PC-3 (cell line): Measurements from ENCODE around the gene KSR1. TPM values are rescaled to one million over a fixed set of nuclear protein-coding genes. Genes with fewer than 3 reads are reported as not detected.

Source experiments
- ATAC-seq: fragments of 200-7000 bp; cut with Tn5 transposase; 2 replicates; pipeline ENCODE4 v1.9.1; 2020; ENCODE audit warnings: mild to moderate bottlenecking, moderate library complexity
- BruUV-seq: library from RNA; stranded (reverse); fragments of 400-500 nt; replicated peaks from 2 replicates; lab custom pipeline; 2021; lab: Mats Ljungman, UMichigan
- CTCF ChIA-PET: fragments of 300-600 bp; sonication (Branson Sonifier 250); formaldehyde crosslinking; loops from one replicate; lab custom pipeline; 2022; ENCODE audit warnings: antibody characterized with exemption; lab: Charles Lee
- POLR2A ChIA-PET: fragments of 300-600 bp; sonication (Branson Sonifier 250); formaldehyde crosslinking; loops from one replicate; lab custom pipeline; 2022; ENCODE audit warnings: antibody characterized with exemption; ENCODE audit not compliant: unreplicated experiment; lab: Charles Lee
- DNase-seq: peaks from one replicate; pipeline ENCODE4 v3.0.0-alpha.2; 2015
- H2AFZ ChIP-seq: fragments of 300-600 bp; sonication (generic); 2 replicates; pipeline ENCODE4 v1.6.0; 2016; ENCODE audit warnings: antibody characterized with exemption, low read length
- H3F3A ChIP-seq: fragments of 300-600 bp; sonication (generic); one replicate; pipeline ENCODE4 v1.6.0; 2017; ENCODE audit warnings: antibody characterized with exemption, low read length, control low read depth, mild to moderate bottlenecking; ENCODE audit not compliant: unreplicated experiment
- H3K27ac ChIP-seq: fragments of 300-600 bp; sonication (generic); 2 replicates; pipeline ENCODE4 v1.5.1; 2016; ENCODE audit warnings: mild to moderate bottlenecking, low read length
- H3K27me3 ChIP-seq: fragments of 300-600 bp; sonication (generic); 2 replicates; pipeline ENCODE4 v1.6.1; 2016; ENCODE audit warnings: low read length, mixed read lengths
- H3K36me3 ChIP-seq: fragments of 300-600 bp; sonication (generic); 2 replicates; pipeline ENCODE4 v1.6.1; 2016; ENCODE audit warnings: low read depth, mixed run types, low read length, mixed read lengths
- H3K4me1 ChIP-seq: fragments of 300-600 bp; sonication (generic); 2 replicates; pipeline ENCODE4 v1.5.1; 2016; ENCODE audit warnings: low read length; ENCODE audit not compliant: insufficient read depth
- H3K4me2 ChIP-seq: fragments of 300-600 bp; sonication (generic); 2 replicates; pipeline ENCODE4 v1.6.0; 2016; ENCODE audit warnings: low read length
- H3K4me3 ChIP-seq: fragments of 300-600 bp; sonication (generic); 2 replicates; pipeline ENCODE4 v1.5.1; 2016; ENCODE audit warnings: mild to moderate bottlenecking, low read length, mixed read lengths
- H3K79me2 ChIP-seq: fragments of 300-600 bp; sonication (generic); 2 replicates; pipeline ENCODE4 v1.6.1; 2017; ENCODE audit warnings: low read length, mixed read lengths
- H3K9ac ChIP-seq: fragments of 300-600 bp; sonication (generic); 2 replicates; pipeline ENCODE4 v1.6.0; 2016; ENCODE audit warnings: mild to moderate bottlenecking, low read length
- H3K9me2 ChIP-seq: fragments of 300-600 bp; sonication (generic); replicated peaks from 2 replicates; pipeline ENCODE4 v1.6.1; 2016; ENCODE audit warnings: mixed run types, low read length, mixed read lengths
- H3K9me3 ChIP-seq: fragments of 300-600 bp; sonication (generic); 2 replicates; pipeline ENCODE4 v1.6.1; 2016; ENCODE audit warnings: low read length, mixed read lengths
- H4K20me1 ChIP-seq: fragments of 300-600 bp; sonication (generic); 2 replicates; pipeline ENCODE4 v1.6.1; 2016; ENCODE audit warnings: low read length, mixed read lengths
- EZH2 ChIP-seq: fragments of 300-600 bp; sonication (generic); IDR thresholded peaks from one replicate; pipeline ENCODE4 v1.6.1; 2017; ENCODE audit warnings: antibody characterized with exemption, mild to moderate bottlenecking, low read length; ENCODE audit not compliant: unreplicated experiment
- EZH2phosphoT487 ChIP-seq: fragments of 300-600 bp; sonication (generic); IDR thresholded peaks from 2 replicates; pipeline ENCODE4 v1.6.1; 2018; ENCODE audit warnings: mild to moderate bottlenecking, antibody characterized with exemption, low read length, borderline replicate concordance
- intact Hi-C: fragments of 100-400 bp; cut with micrococcal nuclease; formaldehyde crosslinking; loops from 2 replicates; pipeline ENCODE4 v1.9.0; 2023
- total RNA-seq: library from RNA; depleted of rRNA; stranded (reverse); fragments of >200 nt; gene quantifications from 2 replicates; pipeline ENCODE4 v1.2.3, GENCODE V29; 2014
- TF ChIP-seq, protein P1 (sequence below): fragments of 300-600 bp; sonication (generic); conservative IDR thresholded peaks from 2 replicates; pipeline ENCODE4 v1.5.1; 2017; ENCODE audit warnings: antibody characterized with exemption, low read depth, mild to moderate bottlenecking, low read length

The KSR1 gene
- total RNA-seq, 1 experiment from 2014 or later, result 1.0 TPM

DNA sequence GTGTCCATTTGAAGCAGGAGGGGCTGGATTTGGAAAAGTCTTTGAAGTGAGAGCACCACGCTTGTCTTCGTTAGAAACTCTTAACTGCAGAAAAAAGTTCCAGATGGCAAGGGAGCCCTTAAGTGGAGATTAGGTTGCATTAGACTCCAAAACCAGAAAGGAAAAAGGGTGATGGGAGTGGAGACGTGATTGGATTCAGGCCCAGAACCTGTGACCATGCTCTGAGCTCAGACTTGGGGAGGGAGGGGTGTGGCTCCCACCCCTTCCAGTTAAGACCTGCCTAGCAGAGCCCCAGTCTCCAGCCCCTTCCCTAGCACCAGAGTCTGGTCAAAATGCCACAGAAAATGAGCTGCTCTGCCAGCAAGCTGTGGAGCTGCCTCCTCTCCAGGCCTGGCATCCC is 168.3 kb downstream of the KSR1 start:
- H3K4me3 ChIP-seq, result no peak overlapping the region
- no peak overlapping the region for H3K27ac ChIP-seq
- no peaks in the 10 kb centered on the region for H4K20me1 ChIP-seq
- BruUV-seq, result no TSS peak
- H2AFZ ChIP-seq, result no peak overlapping the region
- H3K9me2 ChIP-seq, result no peaks in the 10 kb centered on the region
- no peak overlapping the region for H3K9ac ChIP-seq
- DNase-seq (no peak), ATAC-seq (no peak)
- no peak overlapping the region for H3K4me2 ChIP-seq
- H3F3A ChIP-seq, result no peaks in the 10 kb centered on the region
- ChIA-PET POLR2A (no interaction called here), CTCF (no interaction called here)
- no peaks in the 10 kb centered on the region for H3K36me3 ChIP-seq
- TF ChIP-seq EZH2phosphoT487, result no peak
- no peak for TF ChIP-seq EZH2
- TF ChIP-seq, protein P1, sequence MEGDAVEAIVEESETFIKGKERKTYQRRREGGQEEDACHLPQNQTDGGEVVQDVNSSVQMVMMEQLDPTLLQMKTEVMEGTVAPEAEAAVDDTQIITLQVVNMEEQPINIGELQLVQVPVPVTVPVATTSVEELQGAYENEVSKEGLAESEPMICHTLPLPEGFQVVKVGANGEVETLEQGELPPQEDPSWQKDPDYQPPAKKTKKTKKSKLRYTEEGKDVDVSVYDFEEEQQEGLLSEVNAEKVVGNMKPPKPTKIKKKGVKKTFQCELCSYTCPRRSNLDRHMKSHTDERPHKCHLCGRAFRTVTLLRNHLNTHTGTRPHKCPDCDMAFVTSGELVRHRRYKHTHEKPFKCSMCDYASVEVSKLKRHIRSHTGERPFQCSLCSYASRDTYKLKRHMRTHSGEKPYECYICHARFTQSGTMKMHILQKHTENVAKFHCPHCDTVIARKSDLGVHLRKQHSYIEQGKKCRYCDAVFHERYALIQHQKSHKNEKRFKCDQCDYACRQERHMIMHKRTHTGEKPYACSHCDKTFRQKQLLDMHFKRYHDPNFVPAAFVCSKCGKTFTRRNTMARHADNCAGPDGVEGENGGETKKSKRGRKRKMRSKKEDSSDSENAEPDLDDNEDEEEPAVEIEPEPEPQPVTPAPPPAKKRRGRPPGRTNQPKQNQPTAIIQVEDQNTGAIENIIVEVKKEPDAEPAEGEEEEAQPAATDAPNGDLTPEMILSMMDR, result no peak
- no peaks in the 10 kb centered on the region for H3K79me2 ChIP-seq
- peaks cover 4% of the 10 kb centered on the region for H3K4me1 ChIP-seq
- intact Hi-C loops, result no loop called here
- H3K9me3 ChIP-seq, result no peaks in the 10 kb centered on the region
- no peaks in the 10 kb centered on the region for H3K27me3 ChIP-seq

DNA sequence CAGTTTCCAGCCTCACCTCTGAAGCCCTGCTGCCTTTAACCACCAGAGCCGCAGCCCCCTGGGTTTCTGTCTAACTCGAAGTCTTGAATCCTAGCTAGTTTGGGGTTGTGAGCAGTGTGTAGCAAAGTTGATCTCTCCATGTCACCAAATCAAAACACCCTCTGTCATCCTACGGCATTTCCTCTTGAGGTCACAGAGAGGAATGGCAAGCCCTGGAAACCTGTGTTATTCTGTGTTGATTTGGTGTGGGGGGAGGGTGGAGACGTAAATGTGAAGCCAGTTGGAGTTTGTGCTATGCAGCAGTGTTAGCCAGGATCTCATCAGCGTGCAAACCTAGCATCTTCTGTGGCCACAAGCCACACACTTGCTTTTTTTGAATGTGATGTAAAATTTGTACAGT is 169.6 kb downstream of the KSR1 start:
- Histone ChIP-seq H3K79me2 (no peaks in the 10 kb centered on the region), H3K4me2 (no peak overlapping the region), H3K9me3 (no peaks in the 10 kb centered on the region), H3K4me1 (peaks cover 8% of the 10 kb centered on the region), H3F3A (no peaks in the 10 kb centered on the region), H3K27me3 (no peaks in the 10 kb centered on the region), H3K4me3 (no peak overlapping the region), H3K36me3 (no peaks in the 10 kb centered on the region), H3K9me2 (no peaks in the 10 kb centered on the region), H3K9ac (no peak overlapping the region), H4K20me1 (no peaks in the 10 kb centered on the region), H2AFZ (no peak overlapping the region), H3K27ac (no peak overlapping the region)
- no TSS peak for BruUV-seq
- ATAC-seq (no peak), DNase-seq (no peak)
- ChIA-PET CTCF (no interaction called here), POLR2A (no interaction called here)
- TF ChIP-seq, protein P1, result no peak
- TF ChIP-seq EZH2, result no peak
- intact Hi-C loops, result no loop called here

DNA sequence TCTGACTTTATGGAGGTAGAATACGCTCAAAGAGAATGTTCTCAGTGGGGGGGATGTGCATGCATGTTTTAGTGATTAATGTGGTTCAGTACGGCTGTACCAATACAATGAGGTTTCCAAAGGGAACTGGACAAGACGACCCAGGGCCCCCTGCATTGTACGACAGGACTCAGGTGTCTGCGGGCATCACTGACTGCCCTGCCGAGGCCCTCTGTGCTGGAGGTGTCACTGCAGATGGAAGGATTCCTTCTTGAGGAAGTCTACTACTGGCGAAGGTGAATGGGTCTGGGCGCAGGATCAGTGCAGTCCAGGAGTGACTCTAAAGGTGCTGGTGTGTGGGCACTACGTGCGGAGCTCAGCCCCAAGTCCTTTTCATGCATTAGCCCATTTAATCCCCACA is 171.3 kb downstream of the KSR1 start:
- peaks cover 8% of the 10 kb centered on the region for H3K4me1 ChIP-seq
- no peak for DNase-seq

More for the DNA sequence above, 171.3 kb downstream of the KSR1 start:
- TF ChIP-seq EZH2phosphoT487 (no peak), EZH2 (no peak)
- TF ChIP-seq, protein P1, result no peak
- Histone ChIP-seq H3K9ac (no peak overlapping the region), H2AFZ (no peak overlapping the region), H3K4me2 (no peak overlapping the region), H4K20me1 (no peaks in the 10 kb centered on the region), H3K27ac (no peak overlapping the region), H3K9me3 (no peaks in the 10 kb centered on the region), H3K9me2 (no peaks in the 10 kb centered on the region), H3K27me3 (no peaks in the 10 kb centered on the region), H3K79me2 (no peaks in the 10 kb centered on the region), H3K36me3 (no peaks in the 10 kb centered on the region), H3F3A (no peaks in the 10 kb centered on the region), H3K4me3 (no peak overlapping the region)
- ChIA-PET POLR2A (no interaction called here), CTCF (no interaction called here)
- BruUV-seq, result no TSS peak
- no peak for ATAC-seq
- intact Hi-C loops, result no loop called here
